H9 (cell line): Measurements from ENCODE around the gene SERPINB13. TPM values are rescaled to one million over a fixed set of nuclear protein-coding genes. Genes with fewer than 3 reads are reported as not detected.

Experiments used
- DNase-seq: peaks from one replicate; pipeline ENCODE4 v3.0.0-alpha.2; 2017
- H2AFZ ChIP-seq: one replicate; pipeline ENCODE4 v1.6.1; 2013; ENCODE audit warnings: mild to moderate bottlenecking, low read length, control low read depth, moderate library complexity
- H2AK5ac ChIP-seq: 2 replicates; pipeline ENCODE4 v1.6.1; 2013; ENCODE audit warnings: low read length, control low read depth, mixed read lengths; ENCODE audit not compliant: insufficient read length
- H2BK120ac ChIP-seq: one replicate; pipeline ENCODE4 v1.6.1; 2013; ENCODE audit warnings: low read depth, mild to moderate bottlenecking, low read length, control low read depth, inconsistent platforms; ENCODE audit not compliant: poor library complexity, severe bottlenecking
- H2BK12ac ChIP-seq: 2 replicates; pipeline ENCODE4 v1.6.1; 2013; ENCODE audit warnings: low read length, control low read depth, mixed read lengths, low read depth; ENCODE audit not compliant: insufficient read length
- H2BK15ac ChIP-seq: 2 replicates; pipeline ENCODE4 v1.6.1; 2013; ENCODE audit warnings: low read depth, low read length, control low read depth
- H2BK20ac ChIP-seq: one replicate; pipeline ENCODE4 v1.6.1; 2013; ENCODE audit warnings: low read depth, mild to moderate bottlenecking, low read length, control low read depth, inconsistent platforms; ENCODE audit not compliant: poor library complexity, severe bottlenecking
- H2BK5ac ChIP-seq: 2 replicates; pipeline ENCODE4 v1.6.1; 2013; ENCODE audit warnings: low read length, control low read depth, mixed read lengths; ENCODE audit not compliant: insufficient read length
- H3K14ac ChIP-seq: 2 replicates; pipeline ENCODE4 v1.6.1; 2013; ENCODE audit warnings: low read length, control low read depth; ENCODE audit not compliant: insufficient read depth
- H3K18ac ChIP-seq: 2 replicates; pipeline ENCODE4 v1.6.1; 2013; ENCODE audit warnings: low read depth, mild to moderate bottlenecking, mixed read lengths, low read length, control low read depth; ENCODE audit not compliant: insufficient read length
- H3K23ac ChIP-seq: 2 replicates; pipeline ENCODE4 v1.6.1; 2013; ENCODE audit warnings: low read length, control low read depth, mixed read lengths, low read depth; ENCODE audit not compliant: insufficient read length
- H3K23me2 ChIP-seq: 2 replicates; pipeline ENCODE4 v1.6.1; 2013; ENCODE audit warnings: low read depth, mild to moderate bottlenecking, mixed read lengths, low read length, control low read depth; ENCODE audit not compliant: insufficient read length, poor library complexity, severe bottlenecking
- H3K27ac ChIP-seq: 2 replicates; pipeline ENCODE4 v1.5.1; 2013; ENCODE audit warnings: low read length, control low read depth, mixed read lengths, low read depth; ENCODE audit not compliant: insufficient read length
- H3K27me3 ChIP-seq: 2 replicates; pipeline ENCODE4 v1.6.1; 2013; ENCODE audit warnings: low read length, control low read depth, inconsistent platforms; ENCODE audit not compliant: insufficient read depth
- H3K4ac ChIP-seq: 2 replicates; pipeline ENCODE4 v1.6.1; 2013; ENCODE audit warnings: low read depth, mild to moderate bottlenecking, control low read depth, inconsistent platforms, low read length, moderate library complexity
- H3K4me1 ChIP-seq: 2 replicates; pipeline ENCODE4 v1.6.1; 2013; ENCODE audit warnings: low read length, control low read depth, inconsistent platforms; ENCODE audit not compliant: insufficient read depth
- H3K4me2 ChIP-seq: 2 replicates; pipeline ENCODE4 v1.6.1; 2013; ENCODE audit warnings: low read length, control low read depth, mixed read lengths; ENCODE audit not compliant: insufficient read length, insufficient read depth
- H3K56ac ChIP-seq: 2 replicates; pipeline ENCODE4 v1.6.1; 2013; ENCODE audit warnings: low read depth, mild to moderate bottlenecking, mixed read lengths, low read length, control low read depth; ENCODE audit not compliant: insufficient read length
- H3K79me1 ChIP-seq: 2 replicates; pipeline ENCODE4 v1.6.1; 2013; ENCODE audit warnings: low read depth, mild to moderate bottlenecking, moderate library complexity, low read length, control low read depth, inconsistent platforms; ENCODE audit not compliant: insufficient read depth, poor library complexity, severe bottlenecking
- H3K79me2 ChIP-seq: 2 replicates; pipeline ENCODE4 v1.6.1; 2013; ENCODE audit warnings: low read length, control low read depth, inconsistent platforms; ENCODE audit not compliant: insufficient read depth
- H3K9ac ChIP-seq: 2 replicates; pipeline ENCODE4 v1.6.1; 2013; ENCODE audit warnings: low read length, control low read depth, mixed read lengths; ENCODE audit not compliant: insufficient read length; ENCODE audit errors: extremely low read depth
- H3K9me3 ChIP-seq: one replicate; pipeline ENCODE4 v1.6.1; 2013; ENCODE audit warnings: low read depth, low read length, inconsistent platforms; ENCODE audit not compliant: control insufficient read depth
- H3T11ph ChIP-seq: one replicate; pipeline ENCODE4 v1.6.1; 2013; ENCODE audit warnings: mild to moderate bottlenecking, low read length, control low read depth, inconsistent platforms
- H4K20me1 ChIP-seq: one replicate; pipeline ENCODE4 v1.6.1; 2013; ENCODE audit not compliant: control insufficient read depth, insufficient read length, insufficient read depth
- H4K5ac ChIP-seq: 2 replicates; pipeline ENCODE4 v1.6.1; 2013; ENCODE audit warnings: low read depth, mild to moderate bottlenecking, mixed read lengths, low read length, control low read depth; ENCODE audit not compliant: insufficient read length
- H4K8ac ChIP-seq: replicated peaks from 2 replicates; pipeline ENCODE4 v1.6.1; 2013; ENCODE audit warnings: low read length, control low read depth, mixed read lengths, low read depth; ENCODE audit not compliant: insufficient read length
- H4K91ac ChIP-seq: 2 replicates; pipeline ENCODE4 v1.6.1; 2013; ENCODE audit warnings: low read depth, mild to moderate bottlenecking, moderate library complexity, mixed read lengths, low read length, control low read depth; ENCODE audit not compliant: insufficient read length
- H3K27ac Mint-ChIP-seq, 3 experiments: 2 replicates in 2 of 3; 3 replicates in 1 of 3; pipeline ENCODE4 v1.8.0; 2020 to 2021; ENCODE audit warnings: mixed read lengths in 3 of 3, mild to moderate bottlenecking in 1 of 3, moderate library complexity in 1 of 3
- H3K27me3 Mint-ChIP-seq: 2 replicates; pipeline ENCODE4 v1.8.0; 2021; ENCODE audit warnings: low read depth, mild to moderate bottlenecking, moderate library complexity, mixed read lengths
- H3K36me3 Mint-ChIP-seq, 3 experiments: 2 replicates in 2 of 3; 3 replicates in 1 of 3; pipeline ENCODE4 v1.8.0; 2020 to 2021; ENCODE audit warnings: low read depth in 3 of 3, mixed read lengths in 3 of 3; ENCODE audit not compliant: insufficient read depth in 1 of 3
- H3K4me1 Mint-ChIP-seq, 2 experiments: 2 replicates each; pipeline ENCODE4 v1.8.0; 2020; ENCODE audit warnings: mixed read lengths in 2 of 2
- H3K4me3 Mint-ChIP-seq, 2 experiments: 2 replicates in 1 of 2; 3 replicates in 1 of 2; pipeline ENCODE4 v1.8.0; 2020 to 2021; ENCODE audit warnings: mild to moderate bottlenecking in 2 of 2, mixed read lengths in 2 of 2, moderate library complexity in 1 of 2
- H3K9me3 Mint-ChIP-seq, 2 experiments: 2 replicates in 1 of 2; 3 replicates in 1 of 2; pipeline ENCODE4 v1.8.0; 2020; ENCODE audit warnings: mild to moderate bottlenecking in 2 of 2, mixed read lengths in 2 of 2, moderate library complexity in 1 of 2
- CTCF ChIP-seq: fragments of 200-600 bp; sonication (generic); conservative IDR thresholded peaks from 3 replicates; pipeline ENCODE4 v1.8.0; 2021; ENCODE audit warnings: antibody characterized with exemption, mild to moderate bottlenecking
- WGBS: extraction: QIAGEN DNeasy Blood & Tissue Kit; methylation state at CpG from one replicate; pipeline ENCODE4 v1.1.7; 2013; ENCODE audit warnings: missing lambda C conversion rate, low lambda C conversion rate, mixed read lengths; ENCODE audit not compliant: insufficient read length; ENCODE audit errors: extremely low coverage; 5-methylcytosine and 5-hydroxymethylcytosine counted together
- total RNA-seq: library from RNA; stranded (reverse); gene quantifications from 2 replicates; pipeline ENCODE4 v1.2.1, GENCODE V29; 2021

The SERPINB13 gene
- total RNA-seq, 1 experiment from 2014 or later = not detected

GRCh38 chr18:63544017-63544416 lies 43.1 kb upstream of the SERPINB13 start:
- no peaks in the 10 kb centered on the region for H3K79me1 ChIP-seq
- H3K23me2 ChIP-seq = no peaks in the 10 kb centered on the region
- H3K56ac ChIP-seq = no peak overlapping the region
- H3K4ac ChIP-seq = no peak overlapping the region
- no peak overlapping the region for H3T11ph ChIP-seq
- no peak overlapping the region for H3K4me3 Mint-ChIP-seq
- no peaks in the 10 kb centered on the region for H3K36me3 Mint-ChIP-seq
- H3K9me3 Mint-ChIP-seq = no peaks in the 10 kb centered on the region
- no peaks in the 10 kb centered on the region for H3K27me3 Mint-ChIP-seq
- no peak overlapping the region for H2BK5ac ChIP-seq
- H3K4me2 ChIP-seq = no peak overlapping the region
- H4K91ac ChIP-seq = no peak overlapping the region
- no peak overlapping the region for H2BK120ac ChIP-seq
- no peak overlapping the region for H3K23ac ChIP-seq
- no peak overlapping the region for H3K27ac Mint-ChIP-seq
- no peak overlapping the region for H2BK12ac ChIP-seq
- no peak overlapping the region for H4K8ac ChIP-seq
- H2BK15ac ChIP-seq = no peak overlapping the region
- no peak overlapping the region for H2AK5ac ChIP-seq
- no peak overlapping the region for H3K18ac ChIP-seq
- no peak overlapping the region for H4K5ac ChIP-seq
- no peak for TF ChIP-seq CTCF
- peaks cover 12 to 13% of the 10 kb centered on the region in 2 experiments for H3K4me1 Mint-ChIP-seq
- WGBS = no CpG with 5 or more reads among the region's 2 CpGs
- DNase-seq = no peak
- H3K14ac ChIP-seq = no peak overlapping the region
- no peaks in the 10 kb centered on the region for H3K27me3 ChIP-seq
- no peaks in the 10 kb centered on the region for H3K9me3 ChIP-seq
- H3K9ac ChIP-seq = no peak overlapping the region
- no peaks in the 10 kb centered on the region for H3K79me2 ChIP-seq
- H2BK20ac ChIP-seq = no peak overlapping the region
- H3K27ac ChIP-seq = no peak overlapping the region
- H2AFZ ChIP-seq = no peak overlapping the region
- H4K20me1 ChIP-seq = no peaks in the 10 kb centered on the region
- H3K4me1 ChIP-seq = no peaks in the 10 kb centered on the region
